H1 (cell line): ENCODE results near the gene FAM227B.

ENCODE experiments used
- CTCF ChIP-seq, 3 experiments: IDR thresholded peaks; 1 replicate in 2 of 3; 2 replicates in 1 of 3; pipeline versions ENCODE4 v1.5.1 to v1.6.1; 2011; ENCODE audit warnings: low read length in 3 of 3, mild to moderate bottlenecking in 3 of 3, inconsistent platforms in 2 of 3, low read depth in 1 of 3, moderate library complexity in 1 of 3; ENCODE audit not compliant: insufficient read depth in 1 of 3; ENCODE audit errors: control extremely low read depth in 1 of 3
- PHF8 ChIP-seq: fragments of 200-600 bp; sonication (generic); conservative IDR thresholded peaks from 2 replicates; pipeline ENCODE4 v1.7.1; 2012; ENCODE audit warnings: low read depth, mild to moderate bottlenecking, inconsistent platforms, low read length, moderate library complexity

DNA sequence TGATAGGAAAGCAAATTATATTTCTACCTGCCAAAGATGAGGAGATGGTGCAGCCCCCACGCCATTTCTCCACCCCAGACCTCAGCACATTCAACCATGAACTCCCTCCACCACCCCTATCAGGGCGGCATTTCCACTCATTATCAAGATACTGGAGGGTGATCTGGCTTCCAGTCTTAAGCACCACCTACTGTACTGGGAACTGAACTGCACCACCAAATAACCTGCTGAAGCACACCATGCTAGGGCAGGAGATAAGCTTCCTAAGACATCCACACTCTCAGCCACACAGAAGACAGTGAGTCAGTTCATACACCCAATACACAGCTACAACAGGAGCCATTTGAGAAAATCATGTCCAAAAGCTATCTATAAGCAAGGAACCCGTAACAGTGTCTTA lies 98.8 kb downstream of the FAM227B start:
- TF ChIP-seq PHF8 (no peak), CTCF (IDR thresholded peaks at IDR 0.05; ENCODE audit: control extremely low read depth in 1 of 3, insufficient read depth in 1 of 3, low read depth in 1 of 3, low read length in 3 of 3) (peak in 1 of 3 experiments; percentile 10; a peak in 1 of 4 replicates)
